ENCODE measurements around the gene GAB3.

GAB3 gene

GRCh38 chrX:154734061-154734781, 16.7 kb downstream of the GAB3 start:
- Mint-ChIP-seq H3K27me3 (no peaks in the 10 kb centered on the region), H3K9me3 (no peaks in the 10 kb centered on the region), H3K36me3 (ENCODE audit: low read depth) (no peaks in the 10 kb centered on the region), H3K4me3 (peak overlapping the region; percentile 72), H3K27ac (peak overlapping the region; percentile 92), H3K4me1 (peaks cover 95% of the 10 kb centered on the region)
- DNase-seq (no peak), ATAC-seq (peak; percentile 26)

DNA sequence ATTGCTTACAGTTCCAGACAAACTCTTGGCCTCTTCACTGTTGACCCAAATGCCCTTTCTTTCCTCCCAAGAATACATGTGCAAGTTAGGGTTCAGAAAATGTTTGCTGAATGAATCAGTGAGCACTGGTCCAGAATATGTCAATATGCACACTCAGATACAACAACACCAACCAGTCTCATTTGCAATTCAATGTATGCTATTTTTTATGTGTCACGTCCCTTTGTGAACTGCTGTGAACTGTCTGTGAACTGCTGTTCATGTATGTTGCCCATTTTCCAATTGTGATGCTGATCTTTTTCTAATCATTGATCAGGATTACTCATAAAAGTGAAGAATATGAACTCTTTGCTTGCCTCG, 17.8 kb downstream of the GAB3 start:
- no peak for DNase-seq
- peak; percentile 33 for ATAC-seq

DNA sequence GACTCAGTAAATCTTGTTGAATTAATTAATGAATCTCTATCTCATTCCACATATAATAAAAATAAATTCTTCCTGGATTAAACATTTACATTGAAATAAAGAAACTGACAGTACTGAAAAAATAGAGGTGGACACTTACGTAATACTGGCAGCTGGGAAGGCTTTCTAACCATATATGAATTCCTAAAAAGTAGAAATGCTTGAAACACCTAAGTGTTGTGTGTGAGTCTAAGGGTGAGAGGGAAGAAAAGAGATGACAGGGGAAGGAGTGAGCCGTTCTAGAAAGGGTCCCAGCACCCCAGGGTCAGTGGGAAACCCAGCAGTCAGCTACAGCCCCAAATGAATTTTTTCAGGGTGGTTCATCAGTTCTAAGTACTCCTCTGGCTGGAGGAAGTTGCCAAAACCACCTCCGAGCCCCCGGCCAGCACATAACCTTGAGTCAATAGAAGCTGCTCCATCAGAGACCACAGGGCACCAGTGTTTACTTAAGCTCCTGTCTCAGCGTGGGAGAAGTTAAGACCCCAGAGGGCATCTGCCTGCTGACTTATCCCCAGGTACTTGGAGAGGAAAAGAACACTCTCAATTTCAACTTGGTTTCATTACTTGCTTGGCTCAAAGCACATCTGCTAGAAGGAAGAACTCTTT, 18.3 kb downstream of the GAB3 start:
- Mint-ChIP-seq H3K4me1 (peaks cover 98% of the 10 kb centered on the region), H3K36me3 (ENCODE audit: low read depth) (no peaks in the 10 kb centered on the region), H3K4me3 (peak overlapping the region; percentile 58), H3K9me3 (no peaks in the 10 kb centered on the region), H3K27ac (peak overlapping the region; percentile 63), H3K27me3 (no peaks in the 10 kb centered on the region)
- peak; percentile 38 for ATAC-seq
- DNase-seq, result no peak

More for the DNA sequence above, 17.8 kb downstream of the GAB3 start:
- no peaks in the 10 kb centered on the region for H3K36me3 Mint-ChIP-seq (ENCODE audit: low read depth)
- peak overlapping the region; percentile 63 for H3K27ac Mint-ChIP-seq
- H3K4me1 Mint-ChIP-seq, result peaks cover 96% of the 10 kb centered on the region
- H3K4me3 Mint-ChIP-seq, result peak overlapping the region; percentile 58
- no peaks in the 10 kb centered on the region for H3K9me3 Mint-ChIP-seq
- no peaks in the 10 kb centered on the region for H3K27me3 Mint-ChIP-seq

- H3K27ac Mint-ChIP-seq, result peak overlapping the region; percentile 73
- no peaks in the 10 kb centered on the region for H3K27me3 Mint-ChIP-seq
- DNase-seq, result no peak
- peaks cover 98% of the 10 kb centered on the region for H3K4me1 Mint-ChIP-seq
- H3K36me3 Mint-ChIP-seq (ENCODE audit: low read depth), result no peaks in the 10 kb centered on the region
- H3K4me3 Mint-ChIP-seq, result no peak overlapping the region
- ATAC-seq, result no peak
- no peaks in the 10 kb centered on the region for H3K9me3 Mint-ChIP-seq
These were observed 19.0 kb downstream of the GAB3 start for GRCh38 chrX:154731881-154732280.

GRCh38 chrX:154731184-154731583, 19.7 kb downstream of the GAB3 start:
- Mint-ChIP-seq H3K36me3 (ENCODE audit: low read depth) (no peaks in the 10 kb centered on the region), H3K9me3 (no peaks in the 10 kb centered on the region), H3K4me3 (no peak overlapping the region), H3K27ac (peak overlapping the region; percentile 29), H3K4me1 (peaks cover 97% of the 10 kb centered on the region), H3K27me3 (no peaks in the 10 kb centered on the region)
- ATAC-seq (no peak), DNase-seq (no peak)

- no peak for DNase-seq
- no peaks in the 10 kb centered on the region for H3K27me3 Mint-ChIP-seq
- peaks cover 97% of the 10 kb centered on the region for H3K4me1 Mint-ChIP-seq
- ATAC-seq, result no peak
- no peak overlapping the region for H3K4me3 Mint-ChIP-seq
- peak overlapping the region; percentile 46 for H3K27ac Mint-ChIP-seq
- H3K36me3 Mint-ChIP-seq (ENCODE audit: low read depth), result no peaks in the 10 kb centered on the region
- H3K9me3 Mint-ChIP-seq, result no peaks in the 10 kb centered on the region
These were observed 20.5 kb downstream of the GAB3 start for GRCh38 chrX:154730253-154730891.

DNA sequence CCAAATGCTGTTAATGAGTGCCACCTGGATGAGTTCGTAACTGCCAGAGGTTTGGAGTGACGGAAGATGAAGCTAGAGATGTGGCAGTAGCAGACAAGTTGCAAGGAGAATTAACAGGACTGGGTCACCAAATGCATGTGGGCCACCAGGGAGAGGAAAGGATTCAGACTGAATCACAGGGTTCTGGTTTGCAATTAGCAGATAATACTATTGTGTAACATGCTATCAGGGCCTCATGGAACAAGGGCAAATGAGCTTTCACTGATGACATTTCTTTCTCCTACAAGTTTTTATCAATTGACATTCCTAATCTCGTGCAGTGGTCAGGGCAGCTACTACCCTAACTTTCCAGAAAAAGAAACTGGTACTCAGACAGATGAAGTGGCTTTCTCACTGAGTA, 21.4 kb downstream of the GAB3 start:
- DNase-seq (no peak), ATAC-seq (no peak)
- Mint-ChIP-seq H3K27me3 (no peaks in the 10 kb centered on the region), H3K27ac (peak overlapping the region; percentile 12), H3K4me3 (no peak overlapping the region), H3K36me3 (ENCODE audit: low read depth) (no peaks in the 10 kb centered on the region), H3K4me1 (peaks cover 97% of the 10 kb centered on the region), H3K9me3 (no peaks in the 10 kb centered on the region)

DNA sequence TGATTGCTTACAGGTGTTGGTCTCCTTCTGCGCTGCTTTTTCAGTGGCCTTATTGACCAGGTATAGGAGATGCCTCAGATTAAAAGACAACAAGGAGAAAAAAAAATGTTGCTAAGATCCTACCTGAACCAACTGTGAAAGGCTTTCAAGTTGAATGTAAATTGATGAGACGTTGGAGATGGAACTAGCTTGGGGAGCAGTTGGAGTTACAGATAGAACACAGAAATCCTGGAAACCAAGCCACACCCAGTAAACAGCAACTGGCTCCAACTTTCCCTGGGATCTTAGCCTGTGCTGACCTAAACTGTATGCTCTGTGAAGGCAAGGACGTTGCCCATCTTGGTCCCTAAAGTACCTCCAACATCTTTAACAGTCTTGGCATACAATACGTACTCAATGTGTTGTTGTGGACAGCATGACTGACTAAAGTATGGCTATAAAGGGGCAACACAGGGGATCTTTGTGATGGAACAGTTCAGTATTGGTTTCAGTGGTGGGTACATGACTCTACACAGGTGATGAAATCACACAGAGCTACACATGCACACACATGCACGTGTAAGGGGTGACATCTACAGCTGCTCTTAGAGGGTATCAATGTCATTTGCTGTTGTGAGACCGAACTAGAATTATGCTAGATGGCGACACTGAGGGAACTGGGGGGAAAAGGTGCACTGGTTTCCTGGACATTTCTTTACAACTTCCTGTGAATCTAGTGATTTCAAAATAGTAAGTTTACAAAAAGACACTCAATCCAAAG, 22.3 kb downstream of the GAB3 start:
- Mint-ChIP-seq H3K4me3 (no peak overlapping the region), H3K4me1 (peaks cover 94% of the 10 kb centered on the region), H3K27ac (no peak overlapping the region), H3K36me3 (ENCODE audit: low read depth) (no peaks in the 10 kb centered on the region), H3K27me3 (no peaks in the 10 kb centered on the region), H3K9me3 (no peaks in the 10 kb centered on the region)
- DNase-seq (no peak), ATAC-seq (peak; percentile 53)

GRCh38 chrX:154727871-154728270, 23.0 kb downstream of the GAB3 start:
- H3K27ac Mint-ChIP-seq, result no peak overlapping the region
- ATAC-seq, result no peak
- no peak for DNase-seq
- peaks cover 3% of the 10 kb centered on the region for H3K36me3 Mint-ChIP-seq (ENCODE audit: low read depth)
- H3K27me3 Mint-ChIP-seq, result no peaks in the 10 kb centered on the region
- H3K4me1 Mint-ChIP-seq, result peaks cover 92% of the 10 kb centered on the region
- no peak overlapping the region for H3K4me3 Mint-ChIP-seq
- H3K9me3 Mint-ChIP-seq, result no peaks in the 10 kb centered on the region

DNA sequence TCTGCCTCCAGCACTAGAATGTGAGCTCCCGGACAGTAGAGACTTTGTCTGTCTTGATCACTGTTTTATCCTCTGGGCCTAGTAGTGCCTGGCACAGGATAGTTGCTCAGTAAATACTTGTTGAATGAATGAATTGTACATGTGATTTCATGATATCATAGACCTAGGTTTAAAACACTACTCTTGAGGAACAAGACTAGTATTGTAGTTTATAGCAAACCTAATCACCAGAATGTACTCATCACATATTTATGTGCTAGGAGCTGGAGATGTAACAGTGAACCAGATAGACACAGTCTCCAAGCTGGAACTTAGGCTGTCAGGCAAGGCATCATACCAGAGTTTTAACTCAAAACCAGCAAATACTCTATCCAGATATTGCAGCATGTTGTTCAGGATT, 23.5 kb downstream of the GAB3 start:
- Mint-ChIP-seq H3K36me3 (ENCODE audit: low read depth) (peaks cover 3% of the 10 kb centered on the region), H3K4me3 (no peak overlapping the region), H3K9me3 (no peaks in the 10 kb centered on the region), H3K27me3 (no peaks in the 10 kb centered on the region), H3K4me1 (peaks cover 87% of the 10 kb centered on the region), H3K27ac (peak overlapping the region; percentile 58)
- no peak for ATAC-seq
- no peak for DNase-seq

DNA sequence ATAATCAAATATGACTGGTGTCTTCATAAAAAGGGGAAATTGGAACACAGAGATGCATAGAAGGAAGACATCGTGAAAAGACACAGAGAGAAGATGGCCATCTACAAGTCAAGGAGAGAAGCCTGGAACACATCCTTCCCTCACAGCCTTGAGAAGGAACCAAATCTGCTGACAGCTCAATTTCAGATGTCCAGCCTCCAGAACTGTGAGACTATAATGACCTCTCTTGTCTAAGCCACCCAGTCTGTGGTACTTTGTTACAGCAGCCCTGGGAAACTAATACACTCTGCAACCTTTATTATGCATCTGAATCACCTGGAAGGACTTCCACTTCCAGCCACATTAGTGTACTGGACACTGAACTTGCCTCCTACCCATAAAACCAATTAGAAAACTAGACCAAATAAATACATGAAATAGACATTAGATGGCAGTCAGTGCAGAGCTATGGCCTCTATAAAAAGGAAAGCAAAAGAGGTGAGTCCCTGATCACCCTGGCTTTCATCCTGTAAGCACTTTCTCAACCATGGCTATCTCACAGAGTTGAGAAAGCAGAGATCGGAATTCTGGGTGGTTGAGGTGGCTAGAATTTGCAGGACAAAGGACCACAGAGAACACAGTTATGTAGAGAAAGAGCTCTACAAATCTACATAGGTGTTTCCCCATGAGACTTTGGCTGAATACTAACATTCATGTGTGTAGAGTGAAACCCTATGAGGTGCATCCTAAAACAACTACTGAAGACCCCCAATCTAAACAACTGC, 25.7 kb downstream of the GAB3 start:
- Mint-ChIP-seq H3K4me1 (peaks cover 70% of the 10 kb centered on the region), H3K9me3 (no peaks in the 10 kb centered on the region), H3K27ac (peak overlapping the region; percentile 49), H3K4me3 (no peak overlapping the region), H3K36me3 (ENCODE audit: low read depth) (peaks cover 6% of the 10 kb centered on the region), H3K27me3 (no peaks in the 10 kb centered on the region)
- no peak for DNase-seq
- peak; percentile 49 for ATAC-seq

- ATAC-seq, result no peak
- no peak for DNase-seq
- peaks cover 6% of the 10 kb centered on the region for H3K36me3 Mint-ChIP-seq (ENCODE audit: low read depth)
- no peaks in the 10 kb centered on the region for H3K27me3 Mint-ChIP-seq
- no peak overlapping the region for H3K4me3 Mint-ChIP-seq
- H3K4me1 Mint-ChIP-seq, result peaks cover 66% of the 10 kb centered on the region
- no peak overlapping the region for H3K27ac Mint-ChIP-seq
- no peaks in the 10 kb centered on the region for H3K9me3 Mint-ChIP-seq
These were observed 29.7 kb downstream of the GAB3 start for GRCh38 chrX:154721155-154721554.

GRCh38 chrX:154720067-154720466, 30.8 kb downstream of the GAB3 start:
- H3K36me3 Mint-ChIP-seq (ENCODE audit: low read depth), result peaks cover 6% of the 10 kb centered on the region
- no peak overlapping the region for H3K27ac Mint-ChIP-seq
- peaks cover 56% of the 10 kb centered on the region for H3K4me1 Mint-ChIP-seq
- H3K9me3 Mint-ChIP-seq, result no peaks in the 10 kb centered on the region
- no peaks in the 10 kb centered on the region for H3K27me3 Mint-ChIP-seq
- no peak for DNase-seq
- no peak overlapping the region for H3K4me3 Mint-ChIP-seq
- ATAC-seq, result no peak

GRCh38 chrX:154719132-154719675, 31.7 kb downstream of the GAB3 start:
- DNase-seq (no peak), ATAC-seq (peak; percentile 91)
- Mint-ChIP-seq H3K36me3 (ENCODE audit: low read depth) (peaks cover 6% of the 10 kb centered on the region), H3K27me3 (no peaks in the 10 kb centered on the region), H3K9me3 (no peaks in the 10 kb centered on the region), H3K4me3 (peak overlapping the region; percentile 47), H3K27ac (peak overlapping the region; percentile 80), H3K4me1 (peaks cover 51% of the 10 kb centered on the region)
